OCI-LY1 (cell line): Measurements from ENCODE around the gene SEL1L3.

ENCODE experiments used
- EZH2 ChIP-seq: fragments of 200-600 bp; sonication (generic), shearing (Covaris generic); IDR thresholded peaks from 2 replicates; pipeline ENCODE4 v1.8.0; 2017; ENCODE audit warnings: borderline replicate concordance, mixed run types, mild to moderate bottlenecking, antibody characterized with exemption, low read length, moderate library complexity, mixed read lengths
- TF ChIP-seq, protein P1 (sequence below): fragments of 200-600 bp; sonication (generic), shearing (Covaris generic); IDR thresholded peaks from 2 replicates; pipeline ENCODE4 v1.5.1; 2017; ENCODE audit warnings: mild to moderate bottlenecking, antibody characterized with exemption, low read length, moderate library complexity, mixed read lengths

DNA sequence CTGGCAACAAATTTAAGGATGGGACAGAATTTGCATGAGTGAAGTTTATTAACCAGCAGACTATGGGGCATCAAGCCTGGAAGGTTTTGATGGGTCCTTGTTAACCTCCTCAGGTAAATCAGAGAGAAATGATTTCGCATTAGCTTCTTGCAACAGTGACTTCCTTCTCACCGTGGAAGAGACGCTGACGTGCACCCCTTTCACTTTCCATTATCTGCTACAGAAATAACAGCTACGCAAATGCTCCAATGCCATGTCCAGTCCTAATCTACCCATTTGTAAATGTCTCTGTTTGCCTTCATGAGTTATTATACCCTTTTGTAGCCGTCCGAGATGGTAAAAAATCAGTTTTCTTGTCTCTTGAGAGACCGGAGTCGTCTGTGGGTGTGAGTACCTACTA is 106.9 kb downstream of the SEL1L3 start:
- TF ChIP-seq, protein P1, sequence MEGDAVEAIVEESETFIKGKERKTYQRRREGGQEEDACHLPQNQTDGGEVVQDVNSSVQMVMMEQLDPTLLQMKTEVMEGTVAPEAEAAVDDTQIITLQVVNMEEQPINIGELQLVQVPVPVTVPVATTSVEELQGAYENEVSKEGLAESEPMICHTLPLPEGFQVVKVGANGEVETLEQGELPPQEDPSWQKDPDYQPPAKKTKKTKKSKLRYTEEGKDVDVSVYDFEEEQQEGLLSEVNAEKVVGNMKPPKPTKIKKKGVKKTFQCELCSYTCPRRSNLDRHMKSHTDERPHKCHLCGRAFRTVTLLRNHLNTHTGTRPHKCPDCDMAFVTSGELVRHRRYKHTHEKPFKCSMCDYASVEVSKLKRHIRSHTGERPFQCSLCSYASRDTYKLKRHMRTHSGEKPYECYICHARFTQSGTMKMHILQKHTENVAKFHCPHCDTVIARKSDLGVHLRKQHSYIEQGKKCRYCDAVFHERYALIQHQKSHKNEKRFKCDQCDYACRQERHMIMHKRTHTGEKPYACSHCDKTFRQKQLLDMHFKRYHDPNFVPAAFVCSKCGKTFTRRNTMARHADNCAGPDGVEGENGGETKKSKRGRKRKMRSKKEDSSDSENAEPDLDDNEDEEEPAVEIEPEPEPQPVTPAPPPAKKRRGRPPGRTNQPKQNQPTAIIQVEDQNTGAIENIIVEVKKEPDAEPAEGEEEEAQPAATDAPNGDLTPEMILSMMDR: no peak
- TF ChIP-seq EZH2: no peak
